HEK293T (cell line): ENCODE data around the gene CLDN9.

Source experiments
- CTBP1 ChIP-seq: fragments of 450-650 bp; IDR thresholded peaks from 2 replicates; pipeline ENCODE4 v1.6.1; 2016; ENCODE audit warnings: borderline replicate concordance
- ELF4 ChIP-seq: fragments of 450-650 bp; IDR thresholded peaks from 2 replicates; pipeline ENCODE4 v1.6.1; 2017; ENCODE audit warnings: antibody characterized with exemption
- NFRKB ChIP-seq: fragments of 450-650 bp; IDR thresholded peaks from 2 replicates; pipeline ENCODE4 v1.6.1; 2016; ENCODE audit warnings: mild to moderate bottlenecking, moderate library complexity
- PKNOX1 ChIP-seq: fragments of 450-650 bp; IDR thresholded peaks from 2 replicates; pipeline ENCODE4 v1.6.1; 2016
- SP1 ChIP-seq: fragments of 450-650 bp; IDR thresholded peaks from 2 replicates; pipeline ENCODE4 v1.6.1; 2017
- SUZ12 ChIP-seq: fragments of 450-650 bp; IDR thresholded peaks from 2 replicates; pipeline ENCODE4 v1.6.1; 2016; ENCODE audit warnings: mild to moderate bottlenecking

- no peak for TF ChIP-seq NFRKB
- TF ChIP-seq ELF4: no peak
- no peak for TF ChIP-seq SUZ12
- TF ChIP-seq PKNOX1: no peak
- no peak for TF ChIP-seq SP1
- no peak for TF ChIP-seq CTBP1
Measured at GRCh38 chr16:3063625-3064386, 51.1 kb downstream of the CLDN9 start.
